ENCODE results near the gene CEP162.
"Not testable (repeated sequence)": the region's sequence is repeated elsewhere in the genome, so short reads cannot be mapped to it uniquely, and the experiment has no call there.

Gene CEP162

GRCh38 chr6:84227434-84228197 lies at the start of gene CEP162:
TSS of gene CEP162 (minus strand) at chr6:84227643. CDS start at chr6:84226393, 1,250 bp downstream.
- peak; percentile 92 for DNase-seq

- DNase-seq, result no peak
These were observed 47.4 kb upstream of the CEP162 start for GRCh38 chr6:84274856-84275255.

GRCh38 chr6:84273048-84273809 lies 45.8 kb upstream of the CEP162 start:
- no peak for DNase-seq

- DNase-seq, result no peak
These were observed 44.9 kb upstream of the CEP162 start for GRCh38 chr6:84272298-84272697.

GRCh38 chr6:84271061-84271716 lies 43.7 kb upstream of the CEP162 start:
- no peak for DNase-seq

GRCh38 chr6:84269947-84270733 lies 42.7 kb upstream of the CEP162 start:
- no peak for DNase-seq

GRCh38 chr6:84268781-84269180 lies 41.3 kb upstream of the CEP162 start:
- no peak for DNase-seq

- no peak for DNase-seq
These were observed 36.1 kb upstream of the CEP162 start for GRCh38 chr6:84263557-84263956.

- no peak for DNase-seq
These were observed 33.5 kb upstream of the CEP162 start for GRCh38 chr6:84260926-84261325.

- DNase-seq, result no peak
These were observed 32.8 kb upstream of the CEP162 start for GRCh38 chr6:84260196-84260595.

- DNase-seq, result no peak
These were observed 31.4 kb upstream of the CEP162 start for GRCh38 chr6:84258866-84259265.

- DNase-seq, result no peak
These were observed 30.8 kb upstream of the CEP162 start for GRCh38 chr6:84258268-84258667.

- DNase-seq, result no peak
These were observed 28.2 kb upstream of the CEP162 start for GRCh38 chr6:84255641-84256040.

- DNase-seq, result no peak
These were observed 25.9 kb upstream of the CEP162 start for GRCh38 chr6:84253380-84253779.

- DNase-seq, result no peak
These were observed 24.6 kb upstream of the CEP162 start for GRCh38 chr6:84251891-84252539.

GRCh38 chr6:84249724-84250123 lies 22.3 kb upstream of the CEP162 start:
- DNase-seq, result no peak

- not testable (repeated sequence) for DNase-seq
These were observed 17.1 kb upstream of the CEP162 start for GRCh38 chr6:84244416-84245081.

- peak; percentile 13 for DNase-seq
These were observed 15.8 kb upstream of the CEP162 start for GRCh38 chr6:84243240-84243639.

GRCh38 chr6:84242265-84242664 lies 14.8 kb upstream of the CEP162 start:
- no peak for DNase-seq

- DNase-seq, result no peak
These were observed 728 bp upstream of the CEP162 start for GRCh38 chr6:84228198-84228543.

- peak; percentile 35 for DNase-seq
These were observed 404 bp downstream of the CEP162 start for GRCh38 chr6:84227044-84227433.

GRCh38 chr6:84224251-84224650 lies 3.2 kb downstream of the CEP162 start:
- no peak for DNase-seq

Measured in NCI-H1105 treated with DMSO at 0.1 percent for 48 hours (cell line).